22Rv1 (cell line): ENCODE results near the gene PPP1R9B.

Source experiments
- CTCF ChIP-seq: fragments of 450-650 bp; IDR thresholded peaks from 2 replicates; pipeline ENCODE4 v1.5.1; 2017; ENCODE audit warnings: mild to moderate bottlenecking
- ZFX ChIP-seq: fragments of 450-650 bp; IDR thresholded peaks from 2 replicates; pipeline ENCODE4 v1.6.1; 2017; ENCODE audit warnings: antibody characterized with exemption, borderline replicate concordance

GRCh38 chr17:50166518-50167181, 16.2 kb upstream of the PPP1R9B start:
- no peak for TF ChIP-seq CTCF
- TF ChIP-seq ZFX: no peak
